HUES64 (cell line): ENCODE measurements around the gene PTPRC.

Experiments used
- H3K27ac ChIP-seq: 2 replicates; pipeline ENCODE4 v1.7.0; 2013; ENCODE audit warnings: low read depth, low read length, inconsistent platforms
- H3K27me3 ChIP-seq: 2 replicates; pipeline ENCODE4 v1.6.1; 2013; ENCODE audit warnings: mild to moderate bottlenecking, low read length; ENCODE audit not compliant: insufficient read depth
- H3K36me3 ChIP-seq: 2 replicates; pipeline ENCODE4 v1.6.1; 2013; ENCODE audit warnings: mild to moderate bottlenecking, low read length; ENCODE audit not compliant: insufficient read depth
- H3K4me1 ChIP-seq: 2 replicates; pipeline ENCODE4 v1.6.1; 2013; ENCODE audit warnings: mild to moderate bottlenecking, low read length, moderate library complexity; ENCODE audit not compliant: insufficient read depth
- H3K4me3 ChIP-seq: 2 replicates; pipeline ENCODE4 v1.5.1; 2013; ENCODE audit warnings: mild to moderate bottlenecking, low read length, moderate library complexity
- H3K9ac ChIP-seq: 2 replicates; pipeline ENCODE4 v1.6.1; 2013; ENCODE audit warnings: mild to moderate bottlenecking, low read depth, low read length
- H3K9me3 ChIP-seq: 2 replicates; pipeline ENCODE4 v1.6.1; 2013; ENCODE audit warnings: low read depth, low read length; ENCODE audit not compliant: insufficient read depth
- WGBS: fragments of 150-250, 120-280 bp; methylation state at CpG from one replicate; pipeline ENCODE4 v1.1.7; 2013; ENCODE audit warnings: missing lambda C conversion rate; 5-methylcytosine and 5-hydroxymethylcytosine counted together

The PTPRC gene

GRCh38 chr1:198622001-198622400 lies 16.8 kb upstream of the PTPRC start:
- 79% methylated on average over 1 of the region's 1 CpG for WGBS
- H3K9me3 ChIP-seq, result no peaks in the 10 kb centered on the region
- no peaks in the 10 kb centered on the region for H3K36me3 ChIP-seq
- no peak overlapping the region for H3K27ac ChIP-seq
- H3K4me3 ChIP-seq, result no peak overlapping the region
- H3K9ac ChIP-seq, result no peak overlapping the region
- no peaks in the 10 kb centered on the region for H3K27me3 ChIP-seq
- no peaks in the 10 kb centered on the region for H3K4me1 ChIP-seq

GRCh38 chr1:198623752-198624647 lies 14.8 kb upstream of the PTPRC start:
- no peaks in the 10 kb centered on the region for H3K27me3 ChIP-seq
- no peaks in the 10 kb centered on the region for H3K9me3 ChIP-seq
- 97% methylated on average over 3 of the region's 4 CpGs for WGBS
- H3K27ac ChIP-seq, result no peak overlapping the region
- H3K4me3 ChIP-seq, result no peak overlapping the region
- no peaks in the 10 kb centered on the region for H3K4me1 ChIP-seq
- no peak overlapping the region for H3K9ac ChIP-seq
- H3K36me3 ChIP-seq, result no peaks in the 10 kb centered on the region

- Histone ChIP-seq H3K27ac (no peak overlapping the region), H3K27me3 (no peaks in the 10 kb centered on the region), H3K36me3 (no peaks in the 10 kb centered on the region), H3K9me3 (no peaks in the 10 kb centered on the region), H3K4me1 (no peaks in the 10 kb centered on the region), H3K4me3 (no peak overlapping the region), H3K9ac (no peak overlapping the region)
- WGBS, result 100% methylated on average over 1 of the region's 1 CpG
Observed at GRCh38 chr1:198624648-198624980, 14.2 kb upstream of the PTPRC start.

GRCh38 chr1:198627436-198628066 lies 11.3 kb upstream of the PTPRC start:
- no peak overlapping the region for H3K4me3 ChIP-seq

GRCh38 chr1:198628067-198628455 lies 10.8 kb upstream of the PTPRC start:
- H3K27ac ChIP-seq, result no peak overlapping the region
- no peak overlapping the region for H3K4me3 ChIP-seq
- H3K4me1 ChIP-seq, result no peaks in the 10 kb centered on the region
- H3K36me3 ChIP-seq, result no peaks in the 10 kb centered on the region
- H3K27me3 ChIP-seq, result no peaks in the 10 kb centered on the region
- no peak overlapping the region for H3K9ac ChIP-seq
- no peaks in the 10 kb centered on the region for H3K9me3 ChIP-seq

More at GRCh38 chr1:198627436-198628066, 11.3 kb upstream of the PTPRC start:
- Histone ChIP-seq H3K27ac (no peak overlapping the region), H3K27me3 (no peaks in the 10 kb centered on the region), H3K4me1 (no peaks in the 10 kb centered on the region), H3K9ac (no peak overlapping the region), H3K9me3 (no peaks in the 10 kb centered on the region), H3K36me3 (no peaks in the 10 kb centered on the region)
- 91% methylated on average over 3 of the region's 3 CpGs for WGBS

- Histone ChIP-seq H3K36me3 (no peaks in the 10 kb centered on the region), H3K27me3 (no peaks in the 10 kb centered on the region), H3K4me1 (no peaks in the 10 kb centered on the region), H3K4me3 (no peak overlapping the region), H3K27ac (no peak overlapping the region), H3K9me3 (no peaks in the 10 kb centered on the region), H3K9ac (no peak overlapping the region)
Observed at GRCh38 chr1:198629610-198630009, 9.2 kb upstream of the PTPRC start.

- H3K4me3 ChIP-seq, result no peak overlapping the region
- no peaks in the 10 kb centered on the region for H3K9me3 ChIP-seq
- WGBS, result no CpG with 5 or more reads among the region's 1 CpG
- no peak overlapping the region for H3K27ac ChIP-seq
- no peaks in the 10 kb centered on the region for H3K27me3 ChIP-seq
- no peaks in the 10 kb centered on the region for H3K4me1 ChIP-seq
- no peaks in the 10 kb centered on the region for H3K36me3 ChIP-seq
- H3K9ac ChIP-seq, result no peak overlapping the region
Observed at GRCh38 chr1:198630863-198631262, 8.0 kb upstream of the PTPRC start.

- Histone ChIP-seq H3K4me1 (no peaks in the 10 kb centered on the region), H3K9ac (no peak overlapping the region), H3K9me3 (no peaks in the 10 kb centered on the region), H3K27ac (no peak overlapping the region), H3K27me3 (no peaks in the 10 kb centered on the region), H3K36me3 (no peaks in the 10 kb centered on the region), H3K4me3 (no peak overlapping the region)
- WGBS, result 100% methylated on average over 1 of the region's 1 CpG
Observed at GRCh38 chr1:198631292-198631691, 7.5 kb upstream of the PTPRC start.

- H3K9me3 ChIP-seq, result no peaks in the 10 kb centered on the region
- WGBS, result 83% methylated on average over 1 of the region's 2 CpGs
- no peak overlapping the region for H3K27ac ChIP-seq
- no peaks in the 10 kb centered on the region for H3K4me1 ChIP-seq
- H3K9ac ChIP-seq, result no peak overlapping the region
- no peaks in the 10 kb centered on the region for H3K36me3 ChIP-seq
- H3K4me3 ChIP-seq, result no peak overlapping the region
- no peaks in the 10 kb centered on the region for H3K27me3 ChIP-seq
Observed at GRCh38 chr1:198632007-198632406, 6.8 kb upstream of the PTPRC start.

GRCh38 chr1:198633675-198634121 lies 5.1 kb upstream of the PTPRC start:
- H3K27me3 ChIP-seq, result no peaks in the 10 kb centered on the region
- no peaks in the 10 kb centered on the region for H3K9me3 ChIP-seq
- no peaks in the 10 kb centered on the region for H3K4me1 ChIP-seq
- H3K9ac ChIP-seq, result no peak overlapping the region
- 98% methylated on average over 2 of the region's 2 CpGs for WGBS
- H3K36me3 ChIP-seq, result no peaks in the 10 kb centered on the region
- H3K4me3 ChIP-seq, result no peak overlapping the region
- no peak overlapping the region for H3K27ac ChIP-seq

- no peaks in the 10 kb centered on the region for H3K9me3 ChIP-seq
- no peaks in the 10 kb centered on the region for H3K27me3 ChIP-seq
- no peak overlapping the region for H3K4me3 ChIP-seq
- no peak overlapping the region for H3K9ac ChIP-seq
- H3K36me3 ChIP-seq, result no peaks in the 10 kb centered on the region
- no peak overlapping the region for H3K27ac ChIP-seq
- no peaks in the 10 kb centered on the region for H3K4me1 ChIP-seq
Observed at GRCh38 chr1:198635964-198636363, 2.9 kb upstream of the PTPRC start.
